Stomach (tissue), 9 donors: ENCODE results near the gene RAB13. TPM values are rescaled to one million over a fixed set of nuclear protein-coding genes. Genes with fewer than 3 reads are reported as not detected.
A peak's percentile ranks its signal among the peaks of the same experiment; 100 is the strongest.

ENCODE experiments used
- DNase-seq, 2 donors: peaks; one replicate each; pipeline versions ENCODE4 v3.0.0 to v3.0.0-alpha.2; 2013 to 2019
- H3K27ac ChIP-seq, 5 donors: fragments of 200-600 bp in 4 of 5; sonication (generic) in 4 of 5; one replicate each; pipeline ENCODE4 v1.5.1; 2013 to 2019; ENCODE audit warnings: mild to moderate bottlenecking in 1 of 5, moderate library complexity in 1 of 5
- H3K27me3 ChIP-seq, 3 donors: fragments of 200-600 bp; sonication (generic); one replicate each; pipeline ENCODE4 v1.5.1; 2017 to 2019; ENCODE audit warnings: mixed run types in 1 of 3
- H3K36me3 ChIP-seq, 4 donors: fragments of 200-600 bp; sonication (generic); 1 replicate in 3 of 4; 2 replicates in 1 of 4; pipeline ENCODE4 v1.5.1; 2016 to 2019
- H3K4me1 ChIP-seq, 4 donors: fragments of 200-600 bp; sonication (generic); one replicate each; pipeline ENCODE4 v1.5.1; 2016 to 2019
- H3K4me3 ChIP-seq, 4 donors: fragments of 200-600 bp; sonication (generic) in 3 of 4; one replicate each; pipeline ENCODE4 v1.5.1; 2016 to 2019; ENCODE audit warnings: mild to moderate bottlenecking in 1 of 4
- H3K9me3 ChIP-seq, 4 donors: fragments of 200-600 bp; sonication (generic); one replicate each; pipeline ENCODE4 v1.5.1; 2016 to 2019
- EP300 ChIP-seq: sonication (generic); formaldehyde crosslinking; IDR thresholded peaks from one replicate; pipeline ENCODE4 v1.6.1; 2017; ENCODE audit warnings: antibody characterized with exemption
- POLR2A ChIP-seq, 4 donors: fragments of 450-650 bp; IDR thresholded peaks; one replicate each; pipeline ENCODE4 v1.6.1; 2016; ENCODE audit warnings: antibody characterized with exemption in 4 of 4, control low read depth in 2 of 4, mild to moderate bottlenecking in 1 of 4, moderate library complexity in 1 of 4
- POLR2AphosphoS5 ChIP-seq, 3 donors: sonication (generic); formaldehyde crosslinking; IDR thresholded peaks; one replicate each; pipeline ENCODE4 v1.6.1; 2016; ENCODE audit warnings: antibody characterized with exemption in 3 of 3
- WGBS, 5 donors: extraction: QIAGEN DNeasy Blood & Tissue Kit in 3 of 5; methylation state at CpG; one replicate each; pipeline versions ENCODE4 v1.1.5 to v1.1.7; 2013 to 2018; 5-methylcytosine and 5-hydroxymethylcytosine counted together
- intact Hi-C: fragments of 100-400 bp; cut with DNase I; formaldehyde crosslinking; loops from one replicate; pipeline ENCODE4 v1.15.1; 2023; ENCODE audit warnings: low total_unique reads
- polyA plus RNA-seq, 3 donors: library from polyadenylated mRNA; stranded (reverse); fragments of 200-250 nt; gene quantifications; one replicate each; pipeline ENCODE4 v1.2.3, GENCODE V29; 2013
- total RNA-seq, 5 donors: library from RNA; depleted of rRNA; stranded (reverse); fragments of >200 nt; gene quantifications; one replicate each; pipeline versions ENCODE4 v1.1.0 to v1.2.3, GENCODE V29; 2014 to 2016
- TF ChIP-seq, protein P1 (sequence below), 7 experiments: fragments of 450-650 bp in 4 of 7; fragments of 200-600 bp in 3 of 7; sonication (generic) in 3 of 7; IDR thresholded peaks; one replicate each; pipeline ENCODE4 v1.5.1; 2016 to 2019; ENCODE audit warnings: antibody characterized with exemption in 7 of 7, control low read depth in 2 of 7, mild to moderate bottlenecking in 1 of 7
- donor health status: healthy with polysubstance abuse.
- donor health status: Bipolar disorder and iron deficiency.
- donor health status: healthy.

Gene RAB13
- total and polyA plus RNA-seq, 8 donors = 35.5 to 730 (median 73.3) TPM

DNA sequence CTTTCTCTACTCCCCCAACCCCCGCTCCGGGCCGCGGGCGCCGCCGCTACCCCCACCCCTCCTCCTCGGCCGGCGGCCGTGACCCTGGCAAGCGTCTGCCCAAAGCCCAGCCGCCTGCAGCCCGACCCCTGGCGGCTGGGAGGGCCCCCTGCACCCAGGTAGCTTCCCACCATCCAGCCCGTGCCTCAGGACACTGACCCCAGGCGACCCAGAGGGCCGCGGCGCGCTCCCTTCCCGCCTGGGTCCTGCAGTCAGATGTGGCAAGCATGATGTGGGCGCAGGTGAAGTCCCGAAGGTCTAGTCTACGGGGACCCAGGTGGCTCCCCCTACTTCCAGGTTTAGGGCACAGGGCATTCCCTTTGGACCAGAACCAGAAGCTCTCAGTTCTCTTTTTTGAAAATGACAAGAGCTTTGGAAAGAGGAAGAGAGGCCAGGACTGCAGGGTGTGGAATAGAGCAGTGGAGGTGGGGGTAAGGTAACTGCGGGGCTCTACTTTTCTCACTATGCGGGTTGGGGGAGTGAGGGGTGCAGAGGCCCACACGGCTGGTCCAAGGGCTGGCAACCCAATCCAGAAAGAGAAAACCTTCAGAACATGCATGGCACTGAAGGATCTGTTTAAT lies 39.4 kb downstream of the RAB13 start, which contains the start of gene DENND4B:
Gene DENND4B (minus strand): TSS at position 97 of the 620 bp plus-strand sequence. CDS start 2,344 bp downstream, outside the sequence.
- TF ChIP-seq, protein P1, sequence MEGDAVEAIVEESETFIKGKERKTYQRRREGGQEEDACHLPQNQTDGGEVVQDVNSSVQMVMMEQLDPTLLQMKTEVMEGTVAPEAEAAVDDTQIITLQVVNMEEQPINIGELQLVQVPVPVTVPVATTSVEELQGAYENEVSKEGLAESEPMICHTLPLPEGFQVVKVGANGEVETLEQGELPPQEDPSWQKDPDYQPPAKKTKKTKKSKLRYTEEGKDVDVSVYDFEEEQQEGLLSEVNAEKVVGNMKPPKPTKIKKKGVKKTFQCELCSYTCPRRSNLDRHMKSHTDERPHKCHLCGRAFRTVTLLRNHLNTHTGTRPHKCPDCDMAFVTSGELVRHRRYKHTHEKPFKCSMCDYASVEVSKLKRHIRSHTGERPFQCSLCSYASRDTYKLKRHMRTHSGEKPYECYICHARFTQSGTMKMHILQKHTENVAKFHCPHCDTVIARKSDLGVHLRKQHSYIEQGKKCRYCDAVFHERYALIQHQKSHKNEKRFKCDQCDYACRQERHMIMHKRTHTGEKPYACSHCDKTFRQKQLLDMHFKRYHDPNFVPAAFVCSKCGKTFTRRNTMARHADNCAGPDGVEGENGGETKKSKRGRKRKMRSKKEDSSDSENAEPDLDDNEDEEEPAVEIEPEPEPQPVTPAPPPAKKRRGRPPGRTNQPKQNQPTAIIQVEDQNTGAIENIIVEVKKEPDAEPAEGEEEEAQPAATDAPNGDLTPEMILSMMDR (IDR thresholded peaks at IDR 0.05) = peak in 6 of 7 experiments; percentile 35 to 99 (median 95)
- TF ChIP-seq POLR2AphosphoS5 (IDR thresholded peaks at IDR 0.05) = peak in 2 of 3 donors; percentile 37 to 79
- TF ChIP-seq POLR2A (IDR thresholded peaks at IDR 0.05) = no peak
- TF ChIP-seq EP300 = no peak
- H3K36me3 ChIP-seq = peaks cover 27 to 71% (median 69%) of the 10 kb centered on the region in 4 donors
- H3K4me3 ChIP-seq = peak within 1 kb of the TSS; percentile 84 to 99 (median 94)
- peak within 1 kb of the TSS; percentile 91 to 100 (median 98) for H3K27ac ChIP-seq
- intact Hi-C loops = loop anchor here (10.0 kb wide), 1 partner anchor 152 kb away; no protein-coding TSS in a partner anchor
- DNase-seq = peak; percentile 84 to 95
- no peaks in the 10 kb centered on the region for H3K27me3 ChIP-seq
- 9 to 16% (median 14%) methylated on average over 17 to 28 of the region's 28 CpGs for WGBS, 5 donors
- H3K9me3 ChIP-seq = no peaks in the 10 kb centered on the region
- peaks cover 9 to 38% (median 27%) of the 10 kb centered on the region in 4 donors for H3K4me1 ChIP-seq

DNA sequence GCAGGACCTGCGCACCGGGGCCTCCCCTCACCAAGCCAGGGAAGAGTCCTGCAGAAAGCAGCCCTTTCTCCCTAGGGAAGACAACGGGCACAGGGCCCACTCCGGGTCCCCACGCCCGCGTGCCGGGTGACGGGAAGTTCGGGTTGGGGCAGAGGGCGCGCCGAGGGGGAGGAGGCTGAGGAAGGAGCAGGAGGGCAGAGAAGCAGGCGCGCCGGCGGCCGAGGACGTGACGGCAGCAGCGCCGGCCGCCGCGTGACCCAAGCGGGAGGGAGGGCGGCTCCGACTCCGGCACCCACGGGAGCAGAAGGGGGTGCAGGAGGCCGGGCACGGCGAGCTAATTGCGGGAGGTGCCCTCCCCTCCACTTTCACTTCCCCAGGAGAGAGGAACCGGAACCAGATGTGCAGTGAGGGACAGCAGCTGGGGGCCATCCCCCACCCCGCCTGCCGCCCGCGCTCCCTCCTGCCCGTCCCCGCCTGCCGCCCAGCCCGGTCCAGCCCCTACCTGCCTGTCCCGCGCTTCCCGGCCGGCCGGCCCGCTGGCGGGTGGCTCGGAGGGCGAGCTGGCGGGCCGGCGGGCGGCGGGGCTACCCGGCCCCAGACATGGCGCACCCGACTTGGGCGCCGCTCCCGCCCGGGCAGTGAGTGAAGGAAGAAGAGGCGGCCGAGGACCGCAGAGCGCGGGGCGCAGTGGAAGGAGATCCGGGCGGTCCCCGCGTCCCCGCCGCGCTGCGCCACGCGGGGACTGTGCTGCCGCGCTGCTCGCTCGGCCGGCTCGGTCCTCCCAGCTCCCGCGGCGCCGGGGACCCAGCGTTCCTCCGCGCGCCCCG lies 40.1 kb downstream of the RAB13 start:
- peaks cover 9 to 38% (median 27%) of the 10 kb centered on the region in 4 donors for H3K4me1 ChIP-seq
- H3K9me3 ChIP-seq = no peaks in the 10 kb centered on the region
- peak; percentile 86 to 93 for DNase-seq
- H3K4me3 ChIP-seq = peak overlapping the region; percentile 84 to 99 (median 94)
- H3K27ac ChIP-seq = peak overlapping the region; percentile 91 to 100 (median 98)
- WGBS, 5 donors = 0 to 1% (median 1%) methylated on average over 27 to 95 of the region's 95 CpGs
- intact Hi-C loops = loop anchor here (10.0 kb wide), 1 partner anchor 151 kb away; no protein-coding TSS in a partner anchor
- peaks cover 22 to 71% (median 69%) of the 10 kb centered on the region in 4 donors for H3K36me3 ChIP-seq
- H3K27me3 ChIP-seq = no peaks in the 10 kb centered on the region
- no peak for TF ChIP-seq EP300
- TF ChIP-seq POLR2A (IDR thresholded peaks at IDR 0.05) = no peak
- TF ChIP-seq, protein P1 (IDR thresholded peaks at IDR 0.05) = peak in 1 of 7 experiments; percentile 6
- peak; percentile 65 to 85 (median 83) for TF ChIP-seq POLR2AphosphoS5 (IDR thresholded peaks at IDR 0.05)

DNA sequence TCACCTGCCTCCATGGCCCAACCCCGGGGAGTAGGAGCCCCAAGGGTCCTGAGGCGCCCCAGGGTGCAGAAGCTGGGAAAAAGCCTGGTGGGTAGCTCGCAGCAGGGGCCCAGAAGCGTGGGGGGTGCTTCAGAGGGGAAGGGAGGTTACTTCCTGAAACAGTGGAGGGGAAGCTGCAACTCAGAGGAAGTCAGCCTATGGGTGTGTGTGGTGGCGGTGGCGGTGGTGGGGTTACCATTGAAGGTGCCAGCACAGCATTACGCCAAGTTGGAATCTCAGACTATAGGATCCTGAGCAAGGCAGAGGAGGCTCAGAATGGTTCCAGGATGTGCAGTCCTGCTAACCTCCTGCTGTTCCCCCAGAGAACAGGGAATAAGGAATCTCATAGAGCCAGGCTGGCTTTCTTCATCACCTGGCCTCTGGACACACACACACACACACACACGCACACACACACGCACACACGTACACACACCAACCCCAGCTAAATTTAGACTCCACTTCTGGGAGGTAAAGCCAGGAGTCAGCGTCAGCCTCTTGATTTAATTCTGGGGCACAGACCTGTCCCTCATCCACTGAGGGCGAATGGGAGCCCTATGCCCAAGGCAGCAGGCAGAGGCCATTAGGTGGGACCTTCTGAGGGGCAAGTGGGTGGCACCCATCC lies 40.9 kb downstream of the RAB13 start:
- 15 to 29% (median 25%) methylated on average over 7 to 12 of the region's 12 CpGs for WGBS, 5 donors
- peak overlapping the region; percentile 91 to 100 (median 98) for H3K27ac ChIP-seq
- peak; percentile 51 to 78 for DNase-seq
- TF ChIP-seq POLR2A (IDR thresholded peaks at IDR 0.05) = peak in 1 of 4 donors; percentile 27
- TF ChIP-seq EP300 = no peak
- TF ChIP-seq POLR2AphosphoS5 (IDR thresholded peaks at IDR 0.05) = no peak
- TF ChIP-seq, protein P1 (IDR thresholded peaks at IDR 0.05) = no peak
- no peaks in the 10 kb centered on the region for H3K27me3 ChIP-seq
- peaks cover 23 to 71% (median 69%) of the 10 kb centered on the region in 4 donors for H3K36me3 ChIP-seq
- intact Hi-C loops = loop anchor here (10.0 kb wide), 1 partner anchor 150 kb away; no protein-coding TSS in a partner anchor
- H3K4me1 ChIP-seq = peaks cover 9 to 38% (median 27%) of the 10 kb centered on the region in 4 donors
- peak overlapping the region; percentile 84 to 99 (median 94) for H3K4me3 ChIP-seq
- no peaks in the 10 kb centered on the region for H3K9me3 ChIP-seq

DNA sequence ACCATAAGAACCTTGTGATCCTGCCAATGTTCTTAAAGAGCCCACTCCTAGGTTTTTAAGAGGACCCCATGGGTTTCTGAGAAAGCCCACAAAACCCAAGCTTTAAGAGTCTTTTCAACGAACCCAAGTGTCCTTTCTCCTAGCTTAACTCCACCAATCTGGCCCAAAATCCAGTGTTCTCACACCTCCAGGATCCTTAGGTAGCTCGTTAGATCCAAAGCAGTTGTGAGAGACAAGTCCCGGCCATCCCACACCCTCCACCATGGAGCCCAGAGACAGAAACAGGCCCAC lies 41.4 kb downstream of the RAB13 start:
- no peak for DNase-seq
- intact Hi-C loops = loop anchor here (10.0 kb wide), 1 partner anchor 150 kb away; no protein-coding TSS in a partner anchor
- WGBS, 5 donors = 57 to 71% (median 63%) methylated on average over 3 of the region's 3 CpGs
- no peaks in the 10 kb centered on the region for H3K27me3 ChIP-seq
- H3K27ac ChIP-seq = peak overlapping the region; percentile 91 to 100 (median 98)
- H3K9me3 ChIP-seq = no peaks in the 10 kb centered on the region
- H3K4me3 ChIP-seq = peak overlapping the region; percentile 84 to 99 (median 94)
- TF ChIP-seq EP300 (no peak), POLR2A (IDR thresholded peaks at IDR 0.05) (no peak), POLR2AphosphoS5 (IDR thresholded peaks at IDR 0.05) (no peak)
- TF ChIP-seq, protein P1 (IDR thresholded peaks at IDR 0.05) = no peak
- H3K4me1 ChIP-seq = peaks cover 9 to 38% (median 27%) of the 10 kb centered on the region in 4 donors
- peaks cover 27 to 71% (median 69%) of the 10 kb centered on the region in 4 donors for H3K36me3 ChIP-seq
